AG09319 (cell line): Measurements from ENCODE around the gene TSC22D1.

Source experiments
- DNase-seq: peaks from one replicate; pipeline ENCODE4 v3.0.0-alpha.2; 2010; ENCODE audit warnings: low read depth; ENCODE audit errors: extremely low read depth
- CTCF ChIP-seq: IDR thresholded peaks from 2 replicates; pipeline ENCODE4 v1.5.1; 2011; ENCODE audit warnings: low read depth, mild to moderate bottlenecking, inconsistent platforms, low read length, moderate library complexity

The TSC22D1 gene

GRCh38 chr13:44578067-44578400 lies 1.9 kb upstream of the TSC22D1 start:
- DNase-seq: peak; percentile 32
- TF ChIP-seq CTCF: no peak

- DNase-seq: peak; percentile 95
- no peak for TF ChIP-seq CTCF
These were observed 1.3 kb upstream of the TSC22D1 start for GRCh38 chr13:44577236-44578066.

GRCh38 chr13:44576351-44577235 lies 463 bp upstream of the TSC22D1 start:
- no peak for DNase-seq
- TF ChIP-seq CTCF: no peak

- no peak for TF ChIP-seq CTCF
- no peak for DNase-seq
These were observed 1.1 kb downstream of the TSC22D1 start for GRCh38 chr13:44575035-44575434.

GRCh38 chr13:44574466-44574855 lies 1.7 kb downstream of the TSC22D1 start:
- DNase-seq: no peak
- no peak for TF ChIP-seq CTCF

- TF ChIP-seq CTCF: peak; percentile 38
- no peak for DNase-seq
These were observed 2.2 kb downstream of the TSC22D1 start for GRCh38 chr13:44573790-44574465.
